HCT116 (cell line): ENCODE results near the gene SBF1. TPM values are rescaled to one million over a fixed set of nuclear protein-coding genes. Genes with fewer than 3 reads are reported as not detected.
A peak's percentile ranks its signal among the peaks of the same experiment; 100 is the strongest.

Experiments used
- ATAC-seq: fragments of 200-7000 bp; cut with Tn5 transposase; 2 replicates; pipeline ENCODE4 v1.9.1; 2020; ENCODE audit warnings: mild to moderate bottlenecking, moderate library complexity
- BruUV-seq: library from RNA; stranded (reverse); fragments of 400-500 nt; replicated peaks from 2 replicates; lab custom pipeline; 2021; lab: Mats Ljungman, UMichigan
- CTCF ChIA-PET: fragments of 300-600 bp; sonication (Branson Sonifier 250); formaldehyde crosslinking; loops from one replicate; lab custom pipeline; 2021; ENCODE audit warnings: antibody characterized with exemption; lab: Charles Lee
- POLR2A ChIA-PET: fragments of 300-600, 350-600 bp; sonication (Branson Sonifier 250); formaldehyde crosslinking; loops from one replicate; lab custom pipeline; 2021; ENCODE audit warnings: antibody characterized with exemption; lab: Charles Lee
- RAD21 ChIA-PET, 2 experiments: fragments of 300-600 bp; sonication (Branson Sonifier 250); formaldehyde crosslinking; loops; one replicate each; lab custom pipeline; 2023; ENCODE audit warnings: low total read pairs in 2 of 2; ENCODE audit not compliant: uncharacterized antibody in 2 of 2, unreplicated experiment in 2 of 2, low non-redundant PET in 1 of 2; lab: Charles Lee
- DNase-seq: peaks from one replicate; pipeline ENCODE4 v3.0.0-alpha.2; 2010; ENCODE audit warnings: low read depth, low spot score
- H2AFZ ChIP-seq: fragments of 200-600 bp; shearing (Covaris generic), sonication (generic); 2 replicates; pipeline ENCODE4 v1.6.1; 2017; ENCODE audit warnings: low read depth, mixed run types, mixed read lengths, antibody characterized with exemption, low read length; ENCODE audit not compliant: poor library complexity, severe bottlenecking
- H3K27ac ChIP-seq: 2 replicates; pipeline ENCODE4 v1.5.1; 2012; ENCODE audit warnings: low read depth, low read length
- H3K27me3 ChIP-seq: fragments of 200-600 bp; sonication (generic); 2 replicates; pipeline ENCODE4 v1.6.1; 2016; ENCODE audit warnings: mixed run types, low read length, mixed read lengths; ENCODE audit not compliant: insufficient read depth
- H3K36me3 ChIP-seq, 2 experiments: fragments of 200-500 bp in 1 of 2; fragments of 200-600 bp in 1 of 2; sonication (Bioruptor generic) in 1 of 2; sonication (generic) in 1 of 2; 2 replicates each; pipeline versions ENCODE4 v1.5.1 to v1.6.1; 2014 to 2016; ENCODE audit warnings: low read length in 2 of 2, inconsistent platforms in 1 of 2, mixed read lengths in 1 of 2, mixed run types in 1 of 2; ENCODE audit not compliant: insufficient read depth in 2 of 2, control insufficient read depth in 1 of 2
- H3K4me1 ChIP-seq, 2 experiments: fragments of 200-600 bp in 1 of 2; sonication (generic) in 1 of 2; 2 replicates each; pipeline versions ENCODE4 v1.5.1 to v1.6.1; 2012 to 2017; ENCODE audit warnings: low read length in 2 of 2, inconsistent platforms in 1 of 2, mild to moderate bottlenecking in 1 of 2, mixed read lengths in 1 of 2, mixed run types in 1 of 2, moderate library complexity in 1 of 2; ENCODE audit not compliant: insufficient read depth in 2 of 2, control insufficient read depth in 1 of 2
- H3K4me2 ChIP-seq: fragments of 200-600 bp; sonication (generic); 2 replicates; pipeline ENCODE4 v1.6.1; 2017; ENCODE audit warnings: mixed run types, low read length, mixed read lengths
- H3K4me3 ChIP-seq, 2 experiments: fragments of 200-600 bp in 1 of 2; sonication (generic) in 1 of 2; replicated peaks in 1 of 2; 2 replicates each; pipeline ENCODE4 v1.5.1; 2011 to 2016; ENCODE audit warnings: low read length in 2 of 2, control low read depth in 1 of 2, low read depth in 1 of 2, mild to moderate bottlenecking in 1 of 2, mixed read lengths in 1 of 2, mixed run types in 1 of 2
- H3K79me2 ChIP-seq: fragments of 200-600 bp; sonication (generic); 2 replicates; pipeline ENCODE4 v1.6.1; 2017; ENCODE audit warnings: mild to moderate bottlenecking, mixed run types, low read length, moderate library complexity, mixed read lengths; ENCODE audit not compliant: insufficient read depth
- H3K9ac ChIP-seq: fragments of 200-600 bp; sonication (generic); 2 replicates; pipeline ENCODE4 v1.6.1; 2016; ENCODE audit warnings: low read length, mixed read lengths
- H3K9me2 ChIP-seq: fragments of 200-600 bp; sonication (generic), shearing (Covaris generic); 2 replicates; pipeline ENCODE4 v1.6.1; 2017; ENCODE audit warnings: mixed run types, mild to moderate bottlenecking, moderate library complexity; ENCODE audit not compliant: insufficient read depth
- H3K9me3 ChIP-seq, 2 experiments: fragments of 200-500 bp in 1 of 2; fragments of 200-600 bp in 1 of 2; sonication (Bioruptor generic) in 1 of 2; sonication (generic) in 1 of 2; 2 replicates each; pipeline ENCODE4 v1.6.1; 2014 to 2017; ENCODE audit warnings: low read length in 2 of 2, mixed read lengths in 2 of 2, inconsistent platforms in 1 of 2, low read depth in 1 of 2, mild to moderate bottlenecking in 1 of 2, mixed run types in 1 of 2, moderate library complexity in 1 of 2; ENCODE audit not compliant: control insufficient read depth in 1 of 2, insufficient read depth in 1 of 2
- H4K20me1 ChIP-seq: fragments of 200-600 bp; sonication (generic), shearing (Covaris generic); 2 replicates; pipeline ENCODE4 v1.6.1; 2017; ENCODE audit warnings: mixed run types, mild to moderate bottlenecking, moderate library complexity; ENCODE audit not compliant: insufficient read depth
- CBX3 ChIP-seq: IDR thresholded peaks from 2 replicates; pipeline ENCODE4 v1.6.1; 2012; ENCODE audit warnings: low read depth
- CEBPB ChIP-seq: IDR thresholded peaks from 2 replicates; pipeline ENCODE4 v1.6.1; 2012; ENCODE audit warnings: low read depth
- ELF1 ChIP-seq: IDR thresholded peaks from 2 replicates; pipeline ENCODE4 v1.6.1; 2012; ENCODE audit warnings: low read depth, borderline replicate concordance
- EZH2 ChIP-seq: fragments of 200-600 bp; sonication (generic); IDR thresholded peaks from 2 replicates; pipeline ENCODE4 v1.6.1; 2017; ENCODE audit warnings: antibody characterized with exemption, mixed run types
- EZH2phosphoT487 ChIP-seq: fragments of 200-600 bp; IDR thresholded peaks from 2 replicates; pipeline ENCODE4 v1.6.1; 2018; ENCODE audit warnings: antibody characterized with exemption, borderline replicate concordance
- FOSL1 ChIP-seq: IDR thresholded peaks from 2 replicates; pipeline ENCODE4 v1.6.1; 2012; ENCODE audit warnings: low read depth
- JUND ChIP-seq: IDR thresholded peaks from 2 replicates; pipeline ENCODE4 v1.6.1; 2012
- MAX ChIP-seq: IDR thresholded peaks from 2 replicates; pipeline ENCODE4 v1.6.1; 2012
- RAD21 ChIP-seq: IDR thresholded peaks from 2 replicates; pipeline ENCODE4 v1.6.1; 2012; ENCODE audit warnings: low read depth, mild to moderate bottlenecking
- SP1 ChIP-seq: IDR thresholded peaks from 2 replicates; pipeline ENCODE4 v1.6.1; 2012; ENCODE audit warnings: low read depth
- SRF ChIP-seq: IDR thresholded peaks from 2 replicates; pipeline ENCODE4 v1.6.1; 2012; ENCODE audit warnings: low read depth
- TCF7L2 ChIP-seq: IDR thresholded peaks from 2 replicates; pipeline ENCODE4 v1.7.0; 2011; ENCODE audit warnings: borderline replicate concordance, inconsistent platforms; ENCODE audit not compliant: insufficient read depth, insufficient read length; ENCODE audit errors: extremely low read depth
- YY1 ChIP-seq: IDR thresholded peaks from 2 replicates; pipeline ENCODE4 v1.6.1; 2011; ENCODE audit warnings: low read length, low read depth, moderate library complexity, mild to moderate bottlenecking; ENCODE audit not compliant: insufficient replicate concordance; ENCODE audit errors: extremely low read depth
- ZFX ChIP-seq: fragments of 450-650 bp; IDR thresholded peaks from 2 replicates; pipeline ENCODE4 v1.6.1; 2017
- ZNF274 ChIP-seq: fragments of 200-500 bp; sonication (Bioruptor generic); IDR thresholded peaks from 2 replicates; pipeline ENCODE4 v1.6.1; 2014; ENCODE audit warnings: mild to moderate bottlenecking, low read depth, low read length, inconsistent platforms
- intact Hi-C: fragments of 100-400 bp; cut with micrococcal nuclease; formaldehyde crosslinking; loops from 2 replicates; pipeline ENCODE4 v1.10.0; 2022
- total RNA-seq: library from RNA; stranded (reverse); gene quantifications from one replicate; pipeline ENCODE4 v1.2.1, GENCODE V29; 2021; ENCODE audit not compliant: unreplicated experiment
- TF ChIP-seq, protein P1 (sequence below), 3 experiments: fragments of 200-600 bp in 1 of 3; sonication (generic) in 1 of 3; IDR thresholded peaks in 2 of 3; conservative IDR thresholded peaks in 1 of 3; 2 replicates each; pipeline ENCODE4 v1.5.1; 2012 to 2017; ENCODE audit warnings: low read depth in 2 of 3, low read length in 2 of 3, antibody characterized with exemption in 1 of 3, borderline replicate concordance in 1 of 3, control low read depth in 1 of 3, mild to moderate bottlenecking in 1 of 3, mixed read lengths in 1 of 3, mixed run types in 1 of 3, moderate library complexity in 1 of 3; ENCODE audit not compliant: insufficient read depth in 1 of 3

The SBF1 gene
- total RNA-seq, 1 experiment from 2014 or later = 91.1 TPM

DNA sequence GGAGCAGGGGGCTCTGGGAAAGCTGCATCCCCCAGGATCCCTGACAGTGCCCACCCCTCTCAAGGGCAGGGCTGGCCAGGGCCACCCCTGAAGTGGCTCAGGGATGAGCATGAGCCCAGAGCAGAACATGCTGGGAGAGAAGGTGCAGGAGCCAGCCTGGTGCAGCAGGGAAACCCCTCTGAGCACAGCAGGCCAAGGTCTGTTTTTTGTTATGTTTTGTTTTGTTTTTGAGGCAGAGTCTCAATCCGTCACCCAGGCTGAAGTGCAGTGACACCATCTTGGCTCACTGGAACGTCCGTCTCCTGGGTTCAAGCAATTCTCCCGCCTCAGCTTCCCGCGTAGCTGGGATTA lies 792 bp upstream of the SBF1 start:
- no peaks in the 10 kb centered on the region for H3K27me3 ChIP-seq
- H3K36me3 ChIP-seq = no peaks in the 10 kb centered on the region
- peaks cover 6% of the 10 kb centered on the region; the same call in 1 of the 2 replicates for H4K20me1 ChIP-seq
- DNase-seq = no peak
- ChIA-PET POLR2A (no interaction called here), RAD21 (no interaction called here), CTCF (no interaction called here)
- H3K79me2 ChIP-seq = peaks cover 40% of the 10 kb centered on the region
- peak overlapping the region; percentile 45 to 87 for H3K4me3 ChIP-seq
- H2AFZ ChIP-seq = no peak overlapping the region
- no peaks in the 10 kb centered on the region for H3K9me2 ChIP-seq
- peak overlapping the region; percentile 67 for H3K9ac ChIP-seq
- intact Hi-C loops = no loop called here
- no peak for TF ChIP-seq SP1
- no peak for TF ChIP-seq EZH2
- TF ChIP-seq CBX3 = no peak
- TF ChIP-seq MAX = no peak
- TF ChIP-seq FOSL1 = no peak
- no peak for TF ChIP-seq RAD21
- TF ChIP-seq YY1 = no peak
- TF ChIP-seq ZNF274 = no peak
- TF ChIP-seq EZH2phosphoT487 = no peak
- TF ChIP-seq SRF = no peak
- TF ChIP-seq CEBPB = no peak
- TF ChIP-seq, protein P1, sequence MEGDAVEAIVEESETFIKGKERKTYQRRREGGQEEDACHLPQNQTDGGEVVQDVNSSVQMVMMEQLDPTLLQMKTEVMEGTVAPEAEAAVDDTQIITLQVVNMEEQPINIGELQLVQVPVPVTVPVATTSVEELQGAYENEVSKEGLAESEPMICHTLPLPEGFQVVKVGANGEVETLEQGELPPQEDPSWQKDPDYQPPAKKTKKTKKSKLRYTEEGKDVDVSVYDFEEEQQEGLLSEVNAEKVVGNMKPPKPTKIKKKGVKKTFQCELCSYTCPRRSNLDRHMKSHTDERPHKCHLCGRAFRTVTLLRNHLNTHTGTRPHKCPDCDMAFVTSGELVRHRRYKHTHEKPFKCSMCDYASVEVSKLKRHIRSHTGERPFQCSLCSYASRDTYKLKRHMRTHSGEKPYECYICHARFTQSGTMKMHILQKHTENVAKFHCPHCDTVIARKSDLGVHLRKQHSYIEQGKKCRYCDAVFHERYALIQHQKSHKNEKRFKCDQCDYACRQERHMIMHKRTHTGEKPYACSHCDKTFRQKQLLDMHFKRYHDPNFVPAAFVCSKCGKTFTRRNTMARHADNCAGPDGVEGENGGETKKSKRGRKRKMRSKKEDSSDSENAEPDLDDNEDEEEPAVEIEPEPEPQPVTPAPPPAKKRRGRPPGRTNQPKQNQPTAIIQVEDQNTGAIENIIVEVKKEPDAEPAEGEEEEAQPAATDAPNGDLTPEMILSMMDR (IDR thresholded peaks at IDR 0.05 in 2 of 3, conservative IDR thresholded peaks at IDR 0.05 in 1 of 3; ENCODE audit: borderline replicate concordance in 1 of 3, insufficient read depth in 1 of 3, low read depth in 2 of 3, low read length in 2 of 3) = no peak
- TF ChIP-seq ELF1 = no peak
- TF ChIP-seq ZFX = no peak
- TF ChIP-seq TCF7L2 = no peak
- TF ChIP-seq JUND = no peak
- peak overlapping the region; percentile 89 for H3K4me2 ChIP-seq
- ATAC-seq = no peak
- BruUV-seq = no TSS peak
- peaks cover 20 to 40% of the 10 kb centered on the region in 2 experiments for H3K4me1 ChIP-seq
- no peaks in the 10 kb centered on the region for H3K9me3 ChIP-seq
- peak overlapping the region; percentile 56; the same call in 1 of the 2 replicates for H3K27ac ChIP-seq
